SK-N-SH (cell line): ENCODE measurements around the gene PUM1. TPM values are rescaled to one million over a fixed set of nuclear protein-coding genes. Genes with fewer than 3 reads are reported as not detected.

Experiments used
- CTCF ChIA-PET: fragments of 300-600, 350-600 bp; formaldehyde crosslinking; extraction: SDS; loops from one replicate; lab custom pipeline; 2021; lab: Yijun Ruan, JAX
- POLR2A ChIA-PET: fragments of 350-600 bp; sonication (Branson Sonifier 250); formaldehyde crosslinking; extraction: SDS; loops from one replicate; lab custom pipeline; 2020; ENCODE audit warnings: antibody characterized with exemption, inconsistent platforms; lab: Yijun Ruan, JAX
- DNase-seq: peaks from one replicate; pipeline ENCODE4 v3.0.0; 2012
- H2AFZ ChIP-seq: fragments of 200-600 bp; sonication (generic); 2 replicates; pipeline ENCODE4 v1.8.1; 2016; ENCODE audit warnings: antibody characterized with exemption, mild to moderate bottlenecking, low read depth
- H3F3A ChIP-seq: fragments of 200-600 bp; sonication (generic); replicated peaks from 2 replicates; pipeline ENCODE3; 2016; ENCODE audit warnings: antibody characterized with exemption, mild to moderate bottlenecking; ENCODE audit not compliant: insufficient read depth
- H3K27ac ChIP-seq, 2 experiments: fragments of 200-500 bp in 1 of 2; fragments of 200-600 bp in 1 of 2; sonication (Bioruptor generic) in 1 of 2; sonication (generic), shearing (Covaris generic) in 1 of 2; 2 replicates each; pipeline versions ENCODE4 v1.5.1 to v1.6.1; 2014 to 2016; ENCODE audit warnings: low read depth in 2 of 2, inconsistent platforms in 1 of 2, low read length in 1 of 2, mild to moderate bottlenecking in 1 of 2, mixed read lengths in 1 of 2
- H3K27me3 ChIP-seq: fragments of 200-600 bp; sonication (generic), shearing (Covaris generic); 2 replicates; pipeline ENCODE4 v1.6.1; 2016; ENCODE audit warnings: mixed run types; ENCODE audit not compliant: insufficient read depth
- H3K36me3 ChIP-seq, 2 experiments: fragments of 200-500 bp in 1 of 2; fragments of 200-600 bp in 1 of 2; sonication (Bioruptor generic) in 1 of 2; sonication (generic) in 1 of 2; replicated peaks in 1 of 2; 2 replicates each; pipeline versions ENCODE3 to v1.5.1; 2014 to 2016; ENCODE audit warnings: low read length in 1 of 2, mild to moderate bottlenecking in 1 of 2; ENCODE audit not compliant: insufficient read depth in 2 of 2, control insufficient read depth in 1 of 2
- H3K4me1 ChIP-seq, 2 experiments: fragments of 200-500 bp in 1 of 2; fragments of 200-600 bp in 1 of 2; sonication (Bioruptor generic) in 1 of 2; sonication (generic), shearing (Covaris generic) in 1 of 2; 2 replicates each; pipeline versions ENCODE4 v1.5.1 to v1.6.1; 2014 to 2016; ENCODE audit warnings: low read depth in 1 of 2, low read length in 1 of 2, mixed run types in 1 of 2; ENCODE audit not compliant: insufficient read depth in 2 of 2, control insufficient read depth in 1 of 2
- H3K4me2 ChIP-seq: fragments of 200-600 bp; sonication (generic), shearing (Covaris generic); 2 replicates; pipeline ENCODE4 v1.6.1; 2017; ENCODE audit warnings: mixed run types
- H3K4me3 ChIP-seq, 2 experiments: fragments of 200-500 bp in 1 of 2; fragments of 200-600 bp in 1 of 2; sonication (Bioruptor generic) in 1 of 2; sonication (generic), shearing (Covaris generic) in 1 of 2; 2 replicates each; pipeline versions ENCODE4 v1.5.1 to v1.8.1; 2014 to 2016; ENCODE audit warnings: low read depth in 2 of 2, inconsistent platforms in 1 of 2, low read length in 1 of 2, mild to moderate bottlenecking in 1 of 2, mixed read lengths in 1 of 2, moderate library complexity in 1 of 2
- H3K79me2 ChIP-seq: fragments of 200-600 bp; sonication (generic); 2 replicates; pipeline ENCODE4 v1.8.1; 2017; ENCODE audit warnings: mild to moderate bottlenecking; ENCODE audit not compliant: insufficient read depth
- H3K9ac ChIP-seq: fragments of 200-600 bp; sonication (generic); 2 replicates; pipeline ENCODE4 v1.6.1; 2017; ENCODE audit warnings: mixed run types
- H3K9me2 ChIP-seq: fragments of 200-600 bp; sonication (generic); 2 replicates; pipeline ENCODE4 v1.6.1; 2017; ENCODE audit warnings: mixed run types
- H3K9me3 ChIP-seq: fragments of 200-600 bp; sonication (generic); 2 replicates; pipeline ENCODE4 v1.6.1; 2017; ENCODE audit warnings: mixed run types, mild to moderate bottlenecking, moderate library complexity
- H4K20me1 ChIP-seq: fragments of 200-600 bp; sonication (generic); 2 replicates; pipeline ENCODE4 v1.6.1; 2017; ENCODE audit warnings: mild to moderate bottlenecking, mixed run types; ENCODE audit not compliant: insufficient read depth
- CHD2 ChIP-seq: fragments of 150-350 bp; IDR thresholded peaks from 2 replicates; pipeline ENCODE4 v1.6.1; 2018; ENCODE audit warnings: low read length; ENCODE audit not compliant: partially characterized antibody
- CTCF ChIP-seq: fragments of 200-600 bp; sonication (generic); IDR thresholded peaks from 2 replicates; pipeline ENCODE4 v1.6.1; 2017; ENCODE audit warnings: antibody characterized with exemption, mild to moderate bottlenecking, moderate library complexity
- ELF1 ChIP-seq: IDR thresholded peaks from 2 replicates; pipeline ENCODE4 v1.4.0; 2012
- EP300 ChIP-seq, 2 experiments: IDR thresholded peaks; 2 replicates each; pipeline versions ENCODE4 v1.4.0 to v1.6.1; 2012; ENCODE audit warnings: borderline replicate concordance in 1 of 2, low read depth in 1 of 2, low read length in 1 of 2
- FOSL2 ChIP-seq: IDR thresholded peaks from 2 replicates; pipeline ENCODE4 v1.4.0; 2012; ENCODE audit warnings: low read depth, mild to moderate bottlenecking, moderate library complexity, borderline replicate concordance
- FOXJ3 ChIP-seq: sonication (generic); formaldehyde crosslinking; IDR thresholded peaks from 2 replicates; pipeline ENCODE4 v1.5.1; 2020; ENCODE audit warnings: mild to moderate bottlenecking, missing genetic modification reagents
- GABPA ChIP-seq: IDR thresholded peaks from 2 replicates; pipeline ENCODE4 v1.4.0; 2012; ENCODE audit warnings: low read depth, mild to moderate bottlenecking
- GATA2 ChIP-seq: sonication (generic); formaldehyde crosslinking; IDR thresholded peaks from 2 replicates; pipeline ENCODE4 v1.5.0; 2020; ENCODE audit warnings: mild to moderate bottlenecking, missing genetic modification reagents
- MAX ChIP-seq: IDR thresholded peaks from 2 replicates; pipeline ENCODE4 v1.4.0; 2012; ENCODE audit warnings: low read depth
- MEF2A ChIP-seq: IDR thresholded peaks from 2 replicates; pipeline ENCODE4 v1.4.0; 2012; ENCODE audit warnings: low read depth, borderline replicate concordance
- NFIC ChIP-seq: IDR thresholded peaks from 2 replicates; pipeline ENCODE4 v1.4.0; 2012; ENCODE audit warnings: borderline replicate concordance
- PBX3 ChIP-seq: IDR thresholded peaks from 2 replicates; pipeline ENCODE4; 2012
- SIN3A ChIP-seq: IDR thresholded peaks from 2 replicates; pipeline ENCODE4 v1.6.1; 2012; ENCODE audit warnings: low read depth, mild to moderate bottlenecking, low read length, moderate library complexity, borderline replicate concordance
- SMC3 ChIP-seq: IDR thresholded peaks from 2 replicates; pipeline ENCODE4 v1.6.1; 2012; ENCODE audit warnings: low read depth, low read length, improper control_type of control experiment
- TAF1 ChIP-seq: IDR thresholded peaks from 2 replicates; pipeline ENCODE4 v1.6.1; 2012; ENCODE audit warnings: low read depth, mild to moderate bottlenecking, low read length, moderate library complexity, borderline replicate concordance
- TCF12 ChIP-seq: IDR thresholded peaks from 2 replicates; pipeline ENCODE4 v1.4.0; 2012
- TEAD4 ChIP-seq: IDR thresholded peaks from 2 replicates; pipeline ENCODE4 v1.4.0; 2012; ENCODE audit warnings: mild to moderate bottlenecking, borderline replicate concordance; ENCODE audit not compliant: insufficient read depth
- YY1 ChIP-seq: IDR thresholded peaks from 2 replicates; pipeline ENCODE4 v1.4.0; 2012; ENCODE audit warnings: low read depth, mild to moderate bottlenecking
- whole genome bisulfite sequencing: methylation state at CpG from one replicate; pipeline ENCODE4 v1.1.6; 2017; ENCODE audit warnings: low lambda C conversion rate; 5-methylcytosine and 5-hydroxymethylcytosine counted together
- polyA plus RNA-seq, 3 experiments: library from polyadenylated mRNA; depleted of rRNA; stranded (reverse); fragments of >200 nt; gene quantifications; 2 replicates each; pipeline ENCODE4 v1.2.3, GENCODE V29; 2012

Gene PUM1
- polyA plus RNA-seq, 1 of the 3 experiments (the other 2 are of a cell fraction) = 66.7 TPM

- ChIA-PET POLR2A (no interaction called here), CTCF (no interaction called here)
- TF ChIP-seq ELF1 (no peak), FOSL2 (0 out of 2 replicates have a peak, but pooled peaks have one; percentile 4)
- Histone ChIP-seq H3F3A (peaks cover 9% of the 10 kb centered on the region), H3K9me3 (no peaks in the 10 kb centered on the region), H3K27ac (peak overlapping the region in 1 of 2 experiments; percentile 16; a peak in 1 of 4 replicates), H2AFZ (no peak overlapping the region), H3K36me3 (peaks cover 27 to 35% of the 10 kb centered on the region in 2 experiments), H3K4me2 (peak overlapping the region; percentile 14; the same call in 1 of the 2 replicates), H3K9me2 (no peaks in the 10 kb centered on the region), H3K4me3 (no peak overlapping the region), H3K9ac (no peak overlapping the region), H3K4me1 (peaks cover 2 to 12% of the 10 kb centered on the region in 2 experiments; a peak in 3 of 4 replicates), H3K27me3 (no peaks in the 10 kb centered on the region), H3K79me2 (peaks cover 100% of the 10 kb centered on the region), H4K20me1 (peaks cover 99% of the 10 kb centered on the region)
- no peak for DNase-seq
Observed at GRCh38 chr1:31029026-31029425, 36.5 kb downstream of the PUM1 start.

GRCh38 chr1:31027693-31028526, 37.6 kb downstream of the PUM1 start:
- DNase-seq = no peak
- Histone ChIP-seq H3K79me2 (peaks cover 100% of the 10 kb centered on the region), H3K4me1 (peaks cover 2 to 12% of the 10 kb centered on the region in 2 experiments; a peak in 3 of 4 replicates), H3F3A (peaks cover 10% of the 10 kb centered on the region), H3K4me3 (no peak overlapping the region), H3K27me3 (no peaks in the 10 kb centered on the region), H3K9me2 (no peaks in the 10 kb centered on the region), H3K9me3 (no peaks in the 10 kb centered on the region), H3K4me2 (no peak overlapping the region), H2AFZ (no peak overlapping the region), H3K36me3 (peaks cover 32 to 35% of the 10 kb centered on the region in 2 experiments), H3K9ac (no peak overlapping the region), H3K27ac (no peak overlapping the region; a peak in 1 of 4 replicates), H4K20me1 (peaks cover 99% of the 10 kb centered on the region)
- POLR2A ChIA-PET = no interaction called here
- TF ChIP-seq FOXJ3 (CRISPR knock-in tag) (no peak), CHD2 (no peak), MEF2A (no peak), GATA2 (no peak), TCF12 (no peak), GABPA (no peak)
- WGBS = 96% methylated on average over 3 of the region's 3 CpGs
- CTCF ChIA-PET = interaction anchor here (1.0 kb wide), 1 partner anchor 105 kb away, joined by 3 read pairs; no protein-coding TSS in a partner anchor

GRCh38 chr1:31022259-31022658, 43.3 kb downstream of the PUM1 start:
- Histone ChIP-seq H3K4me3 (no peak overlapping the region), H3K27me3 (no peaks in the 10 kb centered on the region), H3K4me2 (no peak overlapping the region), H2AFZ (no peak overlapping the region), H3K79me2 (peaks cover 100% of the 10 kb centered on the region), H3K9me2 (no peaks in the 10 kb centered on the region), H4K20me1 (peaks cover 100% of the 10 kb centered on the region), H3K4me1 (peaks cover 12 to 32% of the 10 kb centered on the region in 2 experiments), H3K36me3 (peaks cover 26 to 29% of the 10 kb centered on the region in 2 experiments), H3K9me3 (no peaks in the 10 kb centered on the region), H3F3A (peaks cover 10% of the 10 kb centered on the region), H3K9ac (no peak overlapping the region), H3K27ac (peak overlapping the region in 1 of 2 experiments; percentile 92; a peak in 2 of 4 replicates)
- 96% methylated on average over 2 of the region's 2 CpGs for WGBS
- ChIA-PET POLR2A (no interaction called here), CTCF (interaction anchor here (1.2 kb wide), 1 partner anchor 159 kb away, joined by 3 read pairs; no protein-coding TSS in a partner anchor)
- TF ChIP-seq NFIC (no peak), YY1 (no peak), PBX3 (no peak), MAX (no peak), FOSL2 (no peak), SMC3 (no peak), CHD2 (no peak), TAF1 (no peak), TEAD4 (no peak), MEF2A (no peak), GABPA (no peak), CTCF (no peak), SIN3A (no peak), ELF1 (no peak), EP300 (IDR thresholded peaks at IDR 0.05; ENCODE audit: borderline replicate concordance in 1 of 2, low read depth in 1 of 2, low read length in 1 of 2) (no peak), TCF12 (no peak)
- no peak for DNase-seq
